Measurements from ENCODE around the gene NHS. TPM values are rescaled to one million over a fixed set of nuclear protein-coding genes. Genes with fewer than 3 reads are reported as not detected.

The NHS gene
- total RNA-seq, 1 donor from 2014 or later = 8.6 TPM

DNA sequence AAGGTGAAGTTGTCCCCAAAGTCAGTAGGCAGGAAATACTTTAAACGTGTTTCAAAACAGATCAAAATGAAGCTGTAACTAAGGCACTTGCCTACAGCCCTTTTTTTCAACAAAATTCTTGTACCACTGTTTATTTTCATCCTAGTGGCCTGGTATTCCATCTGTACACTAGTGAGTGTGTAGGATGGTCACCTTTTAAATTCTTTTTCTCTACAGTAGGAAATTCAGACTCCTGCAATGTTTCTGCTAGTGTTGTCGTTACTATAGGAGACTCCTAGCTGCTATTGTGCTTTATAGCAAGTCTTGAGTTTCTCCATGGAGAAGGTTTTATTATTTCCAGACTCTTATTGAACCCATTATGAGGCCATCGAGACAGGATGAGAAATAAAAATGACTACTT, 7.0 kb upstream of the NHS start:
- TF ChIP-seq, protein P1, sequence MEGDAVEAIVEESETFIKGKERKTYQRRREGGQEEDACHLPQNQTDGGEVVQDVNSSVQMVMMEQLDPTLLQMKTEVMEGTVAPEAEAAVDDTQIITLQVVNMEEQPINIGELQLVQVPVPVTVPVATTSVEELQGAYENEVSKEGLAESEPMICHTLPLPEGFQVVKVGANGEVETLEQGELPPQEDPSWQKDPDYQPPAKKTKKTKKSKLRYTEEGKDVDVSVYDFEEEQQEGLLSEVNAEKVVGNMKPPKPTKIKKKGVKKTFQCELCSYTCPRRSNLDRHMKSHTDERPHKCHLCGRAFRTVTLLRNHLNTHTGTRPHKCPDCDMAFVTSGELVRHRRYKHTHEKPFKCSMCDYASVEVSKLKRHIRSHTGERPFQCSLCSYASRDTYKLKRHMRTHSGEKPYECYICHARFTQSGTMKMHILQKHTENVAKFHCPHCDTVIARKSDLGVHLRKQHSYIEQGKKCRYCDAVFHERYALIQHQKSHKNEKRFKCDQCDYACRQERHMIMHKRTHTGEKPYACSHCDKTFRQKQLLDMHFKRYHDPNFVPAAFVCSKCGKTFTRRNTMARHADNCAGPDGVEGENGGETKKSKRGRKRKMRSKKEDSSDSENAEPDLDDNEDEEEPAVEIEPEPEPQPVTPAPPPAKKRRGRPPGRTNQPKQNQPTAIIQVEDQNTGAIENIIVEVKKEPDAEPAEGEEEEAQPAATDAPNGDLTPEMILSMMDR (IDR thresholded peaks at IDR 0.05; ENCODE audit: insufficient read depth, low read length, poor library complexity, severe bottlenecking) = no peak
- no peak for DNase-seq (ENCODE audit: low read depth)

DNA sequence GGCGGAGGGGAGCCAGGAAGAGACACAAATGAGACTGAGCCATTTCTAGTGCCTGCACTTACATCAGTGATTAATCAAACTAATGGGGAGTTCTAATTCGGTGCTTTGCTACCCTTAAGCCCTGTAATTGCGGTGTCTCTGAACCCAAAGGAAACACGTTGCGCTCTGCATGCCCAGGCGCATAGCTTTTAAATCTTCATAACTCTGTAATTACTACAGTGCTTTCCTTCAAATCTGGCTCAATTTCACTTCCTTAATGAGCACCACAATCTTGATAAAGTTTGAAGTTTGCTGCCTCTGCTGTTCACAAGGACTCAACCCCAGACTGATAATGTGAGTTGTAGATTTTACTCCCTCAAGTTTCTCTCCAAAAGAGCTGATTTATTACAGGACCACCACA, 5.7 kb upstream of the NHS start:
- TF ChIP-seq, protein P1 (IDR thresholded peaks at IDR 0.05; ENCODE audit: insufficient read depth, low read length, poor library complexity, severe bottlenecking) = no peak
- no peak for DNase-seq (ENCODE audit: low read depth)
- Histone ChIP-seq H3K27me3 (ENCODE audit: control insufficient read depth, insufficient read depth, low read length) (no peaks in the 10 kb centered on the region), H3K4me3 (ENCODE audit: low read depth, low read length) (no peak overlapping the region), H3K36me3 (ENCODE audit: control insufficient read depth, insufficient read depth, low read length) (no peaks in the 10 kb centered on the region)

More for the DNA sequence above, 7.0 kb upstream of the NHS start:
- Histone ChIP-seq H3K4me3 (ENCODE audit: low read depth, low read length) (no peak overlapping the region), H3K36me3 (ENCODE audit: control insufficient read depth, insufficient read depth, low read length) (no peaks in the 10 kb centered on the region), H3K27me3 (ENCODE audit: control insufficient read depth, insufficient read depth, low read length) (no peaks in the 10 kb centered on the region)

DNA sequence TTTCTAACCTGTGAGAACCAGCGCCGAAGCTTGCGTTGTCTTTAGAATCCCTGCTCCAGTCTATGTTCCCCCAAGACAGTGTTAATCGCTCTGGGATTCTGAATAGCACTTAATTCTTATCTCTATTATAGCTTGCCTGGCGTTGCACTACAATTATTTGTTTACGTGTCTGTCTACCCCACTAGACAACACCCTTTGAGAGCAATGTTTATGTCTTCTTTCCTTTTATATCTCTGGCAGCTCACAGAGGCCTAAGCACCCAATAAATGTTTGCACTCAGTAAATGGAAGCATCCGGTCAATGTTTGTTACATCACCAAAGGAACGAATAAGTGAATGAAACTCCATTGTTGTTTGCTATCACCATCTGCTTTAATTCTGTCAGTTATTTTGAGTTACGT, 4.8 kb upstream of the NHS start:
- Histone ChIP-seq H3K27me3 (ENCODE audit: control insufficient read depth, insufficient read depth, low read length) (no peaks in the 10 kb centered on the region), H3K36me3 (ENCODE audit: control insufficient read depth, insufficient read depth, low read length) (no peaks in the 10 kb centered on the region), H3K4me3 (ENCODE audit: low read depth, low read length) (no peak overlapping the region)
- TF ChIP-seq, protein P1 (IDR thresholded peaks at IDR 0.05; ENCODE audit: insufficient read depth, low read length, poor library complexity, severe bottlenecking) = no peak
- DNase-seq (ENCODE audit: low read depth) = no peak

DNA sequence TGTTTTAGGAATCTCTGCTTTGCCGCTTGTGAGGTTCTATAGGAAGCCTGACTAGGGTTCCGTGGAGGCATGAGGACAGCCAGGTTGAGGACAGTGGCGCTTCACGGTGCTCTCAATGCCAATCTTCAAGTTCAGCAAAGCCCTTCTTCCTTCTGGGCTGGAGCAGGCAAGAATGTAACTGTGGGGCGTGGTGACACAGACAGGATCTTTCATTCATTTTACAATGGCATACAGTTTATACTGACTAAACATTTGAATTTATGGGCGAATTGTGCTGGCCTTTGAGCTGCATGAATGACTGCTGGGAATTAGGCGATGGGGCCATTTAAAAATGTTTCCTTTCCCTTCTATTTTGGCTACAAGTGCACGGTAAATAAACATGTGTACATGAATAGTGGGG, 2.9 kb upstream of the NHS start:
- H3K27me3 ChIP-seq (ENCODE audit: control insufficient read depth, insufficient read depth, low read length) = no peaks in the 10 kb centered on the region
- no peak overlapping the region for H3K4me3 ChIP-seq (ENCODE audit: low read depth, low read length)
- DNase-seq (ENCODE audit: low read depth) = no peak
- TF ChIP-seq, protein P1 (IDR thresholded peaks at IDR 0.05; ENCODE audit: insufficient read depth, low read length, poor library complexity, severe bottlenecking) = no peak
- H3K36me3 ChIP-seq (ENCODE audit: control insufficient read depth, insufficient read depth, low read length) = no peaks in the 10 kb centered on the region

DNA sequence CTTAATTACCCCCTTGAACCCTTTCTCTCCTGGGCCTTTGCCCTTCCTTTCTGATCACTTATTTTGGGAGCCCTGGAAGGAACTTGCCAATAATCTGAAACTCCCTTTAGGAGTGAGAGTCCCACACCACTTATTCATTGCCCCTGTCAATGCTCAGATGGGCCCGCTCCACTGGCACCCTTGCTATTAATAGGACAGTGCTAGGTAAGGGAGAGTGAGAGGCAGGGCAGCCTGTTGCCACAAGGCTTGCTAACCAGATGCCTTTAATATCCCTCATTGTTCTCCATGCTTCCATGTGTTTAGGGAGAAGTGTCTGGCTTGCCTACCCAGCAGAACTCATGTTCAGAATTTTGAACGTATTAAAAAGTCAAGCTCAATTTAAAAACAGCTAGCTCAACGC, 1.7 kb upstream of the NHS start:
- TF ChIP-seq, protein P1 (IDR thresholded peaks at IDR 0.05; ENCODE audit: insufficient read depth, low read length, poor library complexity, severe bottlenecking) = no peak

DNA sequence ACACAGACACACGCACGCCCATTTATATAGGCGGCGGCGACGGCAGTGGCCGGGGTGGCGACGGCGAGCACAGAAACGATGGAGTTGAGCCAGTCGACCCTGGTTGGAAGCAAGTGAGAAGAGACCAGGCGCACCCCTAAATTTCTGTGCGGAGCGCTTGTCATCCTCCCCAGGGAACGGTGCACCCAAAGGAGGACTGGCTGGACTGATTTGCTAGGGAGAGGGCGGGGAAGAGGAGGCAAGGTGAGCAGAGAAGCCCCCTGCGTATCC, 302 bp downstream of the NHS start:
- no peak for DNase-seq (ENCODE audit: low read depth)
- Histone ChIP-seq H3K27me3 (ENCODE audit: control insufficient read depth, insufficient read depth, low read length) (no peaks in the 10 kb centered on the region), H3K36me3 (ENCODE audit: control insufficient read depth, insufficient read depth, low read length) (no peaks in the 10 kb centered on the region), H3K4me3 (ENCODE audit: low read depth, low read length) (peak overlapping the region; percentile 76)
- TF ChIP-seq, protein P1 (IDR thresholded peaks at IDR 0.05; ENCODE audit: insufficient read depth, low read length, poor library complexity, severe bottlenecking) = no peak

More for the DNA sequence above, 1.7 kb upstream of the NHS start:
- H3K4me3 ChIP-seq (ENCODE audit: low read depth, low read length) = no peak overlapping the region
- no peaks in the 10 kb centered on the region for H3K36me3 ChIP-seq (ENCODE audit: control insufficient read depth, insufficient read depth, low read length)
- no peak for DNase-seq (ENCODE audit: low read depth)
- H3K27me3 ChIP-seq (ENCODE audit: control insufficient read depth, insufficient read depth, low read length) = no peaks in the 10 kb centered on the region

All from kidney epithelial cell (primary cell).